OCI-LY1 (cell line): ENCODE data around the gene RASSF6.

Experiments
- H2AFZ ChIP-seq: fragments of 200-600 bp; sonication (generic), shearing (Covaris generic); 2 replicates; pipeline ENCODE4 v1.6.0; 2014; ENCODE audit warnings: antibody characterized with exemption, mild to moderate bottlenecking, low read length
- H3F3A ChIP-seq: fragments of 200-600 bp; sonication (generic), shearing (Covaris generic); 2 replicates; pipeline ENCODE4 v1.6.0; 2014; ENCODE audit warnings: mild to moderate bottlenecking, antibody characterized with exemption, low read length, moderate library complexity; ENCODE audit not compliant: insufficient read depth
- H3K27ac ChIP-seq: fragments of 200-600 bp; sonication (generic); 2 replicates; pipeline ENCODE4 v1.5.1; 2014; ENCODE audit warnings: low read length, mixed run types, mild to moderate bottlenecking, low read depth; ENCODE audit not compliant: poor library complexity, severe bottlenecking
- H3K27me3 ChIP-seq: fragments of 200-600 bp; sonication (generic); 2 replicates; pipeline ENCODE4 v1.6.0; 2014; ENCODE audit warnings: antibody characterized with exemption, mild to moderate bottlenecking, low read length, moderate library complexity; ENCODE audit not compliant: insufficient read depth
- H3K36me3 ChIP-seq: fragments of 200-600 bp; sonication (generic); 2 replicates; pipeline ENCODE4 v1.6.1; 2014; ENCODE audit warnings: mild to moderate bottlenecking, antibody characterized with exemption, low read length, moderate library complexity, mixed read lengths; ENCODE audit not compliant: insufficient read depth
- H3K4me1 ChIP-seq: fragments of 200-600 bp; sonication (generic); 2 replicates; pipeline ENCODE4 v1.5.1; 2014; ENCODE audit warnings: mild to moderate bottlenecking, low read length, moderate library complexity; ENCODE audit not compliant: insufficient read depth, severe bottlenecking
- H3K4me2 ChIP-seq: fragments of 200-600 bp; sonication (generic), shearing (Covaris generic); 2 replicates; pipeline ENCODE4 v1.6.1; 2014; ENCODE audit warnings: low read length
- H3K4me3 ChIP-seq: fragments of 200-600 bp; sonication (generic); 2 replicates; pipeline ENCODE4 v1.5.1; 2014; ENCODE audit warnings: low read length, low read depth, mild to moderate bottlenecking, mixed read lengths; ENCODE audit not compliant: poor library complexity, severe bottlenecking
- H3K79me2 ChIP-seq: fragments of 200-600 bp; shearing (Covaris generic); 2 replicates; pipeline ENCODE4 v1.6.1; 2016; ENCODE audit warnings: mixed run types, low read length, mixed read lengths; ENCODE audit not compliant: insufficient read depth
- H3K9ac ChIP-seq: fragments of 200-600 bp; sonication (generic), shearing (Covaris generic); 2 replicates; pipeline ENCODE4 v1.6.1; 2014; ENCODE audit warnings: mild to moderate bottlenecking, low read length, mixed read lengths
- H3K9me2 ChIP-seq: fragments of 200-600 bp; sonication (generic), shearing (Covaris generic); 2 replicates; pipeline ENCODE4 v1.6.1; 2014; ENCODE audit warnings: low read depth, mild to moderate bottlenecking, low read length, mixed read lengths
- H3K9me3 ChIP-seq: fragments of 200-600 bp; shearing (Covaris generic); 2 replicates; pipeline ENCODE4 v1.6.1; 2014; ENCODE audit warnings: low read length, mixed read lengths
- H4K20me1 ChIP-seq: fragments of 200-600 bp; sonication (generic), shearing (Covaris generic); 2 replicates; pipeline ENCODE4 v1.6.0; 2016; ENCODE audit warnings: mild to moderate bottlenecking, low read length; ENCODE audit not compliant: insufficient read depth
- CTCF ChIP-seq: fragments of 200-600 bp; sonication (generic), shearing (Covaris generic); IDR thresholded peaks from 2 replicates; pipeline ENCODE4 v1.5.1; 2017; ENCODE audit warnings: mild to moderate bottlenecking, antibody characterized with exemption, low read length, moderate library complexity, mixed read lengths
- EZH2 ChIP-seq: fragments of 200-600 bp; sonication (generic), shearing (Covaris generic); IDR thresholded peaks from 2 replicates; pipeline ENCODE4 v1.8.0; 2017; ENCODE audit warnings: borderline replicate concordance, mixed run types, mild to moderate bottlenecking, antibody characterized with exemption, low read length, moderate library complexity, mixed read lengths

RASSF6 gene

GRCh38 chr4:73606465-73606974, 13.7 kb downstream of the RASSF6 start:
- Histone ChIP-seq H3K36me3 (peaks cover 84% of the 10 kb centered on the region), H3K4me3 (peak overlapping the region; percentile 41), H3K79me2 (no peaks in the 10 kb centered on the region), H3K4me2 (peak overlapping the region; percentile 78), H2AFZ (no peak overlapping the region), H3K27me3 (no peaks in the 10 kb centered on the region), H3K4me1 (peaks cover 100% of the 10 kb centered on the region), H4K20me1 (no peaks in the 10 kb centered on the region), H3K27ac (peak overlapping the region; percentile 100), H3K9ac (peak overlapping the region; percentile 93), H3K9me3 (no peaks in the 10 kb centered on the region), H3K9me2 (no peaks in the 10 kb centered on the region), H3F3A (peaks cover 7% of the 10 kb centered on the region; the same call in 1 of the 2 replicates)
- TF ChIP-seq EZH2 (no peak), CTCF (no peak)

GRCh38 chr4:73603854-73604584, 16.2 kb downstream of the RASSF6 start:
- H4K20me1 ChIP-seq: no peaks in the 10 kb centered on the region
- H3K9me2 ChIP-seq: no peaks in the 10 kb centered on the region
- no peaks in the 10 kb centered on the region for H3K9me3 ChIP-seq
- H3K4me1 ChIP-seq: peaks cover 100% of the 10 kb centered on the region
- H3K4me2 ChIP-seq: peak overlapping the region; percentile 47
- H3K27me3 ChIP-seq: no peaks in the 10 kb centered on the region
- H3K27ac ChIP-seq: peak overlapping the region; percentile 100
- H2AFZ ChIP-seq: no peak overlapping the region
- peaks cover 7% of the 10 kb centered on the region for H3F3A ChIP-seq
- no peak for TF ChIP-seq CTCF
- no peak for TF ChIP-seq EZH2
- peaks cover 85% of the 10 kb centered on the region for H3K36me3 ChIP-seq
- peak overlapping the region; percentile 23 for H3K4me3 ChIP-seq
- peak overlapping the region; percentile 64 for H3K9ac ChIP-seq
- no peaks in the 10 kb centered on the region for H3K79me2 ChIP-seq

GRCh38 chr4:73603271-73603710, 16.9 kb downstream of the RASSF6 start:
- Histone ChIP-seq H3K9me2 (no peaks in the 10 kb centered on the region), H3K4me1 (peaks cover 98% of the 10 kb centered on the region), H3K27ac (peak overlapping the region; percentile 100), H2AFZ (no peak overlapping the region), H4K20me1 (no peaks in the 10 kb centered on the region), H3K4me3 (no peak overlapping the region), H3K9ac (peak overlapping the region; percentile 64), H3K79me2 (no peaks in the 10 kb centered on the region), H3K4me2 (0 out of 2 replicates have a peak overlapping the region, but pooled peaks have one; percentile 47), H3K36me3 (peaks cover 85% of the 10 kb centered on the region), H3F3A (peaks cover 7% of the 10 kb centered on the region), H3K9me3 (no peaks in the 10 kb centered on the region), H3K27me3 (no peaks in the 10 kb centered on the region)
- no peak for TF ChIP-seq EZH2
- TF ChIP-seq CTCF: no peak
